Fibroblast of gingiva (primary cell): Measurements from ENCODE around the gene TLCD3B.
A peak's percentile ranks its signal among the peaks of the same experiment; 100 is the strongest.
"Not testable (repeated sequence)": the region's sequence is repeated elsewhere in the genome, so short reads cannot be mapped to it uniquely, and the experiment has no call there.

Experiments
- DNase-seq: peaks from one replicate; pipeline ENCODE4 v3.0.0-alpha.2; 2011; ENCODE audit warnings: low read depth

TLCD3B gene

DNA sequence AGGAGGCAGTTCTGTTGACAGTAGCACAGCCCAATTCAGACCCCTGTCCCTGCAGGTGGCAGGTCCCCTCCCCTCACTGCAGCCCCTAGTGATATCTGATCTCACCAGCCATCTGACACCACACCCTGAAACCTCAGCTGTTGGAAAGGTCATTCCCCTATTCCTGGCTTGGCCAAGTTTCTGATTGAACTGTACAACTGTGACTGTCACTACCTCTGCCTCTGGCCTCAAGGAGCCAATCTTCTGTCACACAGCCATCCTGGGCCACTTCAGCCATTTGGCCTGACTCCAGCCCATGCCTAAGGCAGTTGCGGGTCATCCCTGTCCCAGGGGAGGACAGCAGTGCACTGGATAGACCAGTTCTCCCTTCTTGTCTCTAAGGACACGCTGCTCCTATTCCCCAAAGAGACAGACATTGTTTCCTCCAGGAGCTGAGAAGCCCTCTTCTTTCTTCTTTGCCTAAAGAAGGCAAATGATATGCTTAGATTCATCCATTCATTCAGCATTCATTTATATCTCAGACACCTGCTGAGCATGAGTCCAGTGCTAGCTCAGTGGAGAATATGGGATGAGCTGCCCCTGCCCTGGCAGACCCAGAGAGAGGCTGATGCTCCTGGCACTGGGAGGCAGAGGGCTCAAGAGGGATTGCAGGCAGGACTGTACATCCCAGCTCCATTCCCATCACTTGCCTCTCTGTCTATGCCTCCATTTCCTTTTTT, 29.9 kb upstream of the TLCD3B start:
- no peak for DNase-seq

DNA sequence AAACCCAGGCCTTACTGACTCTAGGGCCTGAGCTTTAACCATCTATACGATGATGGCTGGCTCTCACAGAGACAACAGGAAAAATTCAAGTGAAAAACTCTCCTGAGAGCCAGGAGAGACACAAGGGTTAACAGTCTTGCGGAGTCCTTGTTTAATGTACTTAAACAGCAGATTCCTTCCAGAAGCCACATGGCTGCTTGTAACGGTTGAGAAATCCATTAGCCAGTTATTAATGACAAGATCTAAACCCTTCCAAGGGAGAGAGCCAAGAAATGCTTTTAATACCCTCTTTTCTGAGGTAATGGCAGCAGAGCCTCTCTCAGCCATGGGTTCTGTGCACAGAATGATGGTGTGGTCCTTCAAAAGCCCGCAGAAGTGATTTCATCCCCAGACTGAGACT, 29.3 kb upstream of the TLCD3B start:
- no peak for DNase-seq

DNA sequence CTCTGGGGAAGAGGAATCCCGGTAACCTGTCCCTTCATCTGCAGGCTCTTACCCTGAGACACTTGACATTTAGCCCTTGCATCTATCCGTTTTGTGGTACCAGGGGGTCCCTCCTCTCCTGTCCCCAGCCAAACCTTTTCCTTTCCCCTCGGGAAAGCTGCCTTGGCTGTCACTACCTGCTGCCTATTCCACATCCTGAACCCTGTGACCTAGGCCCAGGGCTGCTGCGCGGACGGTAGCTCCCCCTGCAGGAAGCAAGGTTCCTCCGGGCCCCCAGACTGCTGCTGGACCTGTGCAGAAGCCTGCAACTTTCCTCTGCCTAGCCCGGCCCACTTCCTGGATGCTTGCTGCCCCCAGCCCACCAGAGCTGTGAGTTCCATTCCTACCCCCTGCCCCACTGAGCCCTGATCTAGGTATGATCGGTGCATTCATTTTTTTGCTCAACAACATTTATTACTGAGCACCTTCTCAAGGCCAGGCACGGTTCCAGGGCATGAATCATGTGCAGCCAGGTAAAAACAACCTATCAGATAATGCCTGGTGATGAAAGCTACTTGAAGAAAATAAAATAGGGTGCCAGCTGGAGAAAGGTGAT, 24.0 kb upstream of the TLCD3B start:
- DNase-seq: no peak

DNA sequence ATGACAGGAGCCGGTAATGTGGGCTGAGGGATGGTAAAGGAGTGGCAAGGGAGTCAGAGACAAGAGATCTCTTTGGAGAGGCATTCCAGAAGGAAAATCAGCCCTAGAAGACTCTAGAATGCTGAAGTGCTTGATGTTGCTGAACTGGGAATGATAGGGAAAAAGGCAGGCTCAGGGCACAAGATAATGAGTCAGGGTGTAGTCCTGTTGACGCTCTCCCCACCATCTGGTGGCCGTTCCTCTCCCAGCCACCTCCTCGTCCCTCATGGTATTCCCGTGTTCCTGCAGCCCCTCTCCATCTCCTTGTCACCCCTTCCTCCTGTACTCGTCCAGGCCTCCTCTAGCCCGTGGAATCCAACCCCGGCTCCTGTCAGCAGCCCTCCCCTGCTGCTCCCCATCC, 23.4 kb upstream of the TLCD3B start:
- no peak for DNase-seq

DNA sequence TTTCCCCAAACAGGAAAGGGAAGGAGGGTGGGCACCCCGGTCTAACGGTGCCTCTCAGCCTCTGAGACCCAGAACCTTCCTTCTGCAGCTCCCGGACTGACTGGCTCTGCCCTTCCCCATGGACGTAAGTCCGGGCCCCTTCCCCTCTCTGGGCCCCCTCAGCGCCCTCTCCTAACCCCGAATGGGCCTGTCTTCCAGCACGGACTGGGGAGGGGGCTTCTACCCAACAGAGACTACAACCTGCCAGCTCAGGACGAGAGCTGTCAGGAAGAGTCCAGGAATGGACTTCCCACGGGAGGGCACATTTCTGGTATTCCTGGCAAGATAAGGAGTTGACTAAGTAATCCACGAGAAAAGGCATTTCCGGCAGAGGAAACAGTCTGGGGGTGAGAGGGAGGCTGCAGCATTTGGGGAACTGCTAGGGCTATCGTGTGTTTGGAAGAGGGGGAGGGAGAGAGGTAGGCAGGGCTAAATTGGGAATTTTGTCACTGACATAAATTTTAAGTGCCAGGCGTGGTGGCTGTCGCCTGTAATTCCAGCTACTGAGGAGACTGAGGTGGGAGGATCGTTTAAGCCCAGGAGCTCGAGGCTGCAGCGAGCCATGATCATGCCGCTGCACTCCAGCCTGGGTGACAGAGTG, 22.4 kb upstream of the TLCD3B start:
- no peak for DNase-seq

DNA sequence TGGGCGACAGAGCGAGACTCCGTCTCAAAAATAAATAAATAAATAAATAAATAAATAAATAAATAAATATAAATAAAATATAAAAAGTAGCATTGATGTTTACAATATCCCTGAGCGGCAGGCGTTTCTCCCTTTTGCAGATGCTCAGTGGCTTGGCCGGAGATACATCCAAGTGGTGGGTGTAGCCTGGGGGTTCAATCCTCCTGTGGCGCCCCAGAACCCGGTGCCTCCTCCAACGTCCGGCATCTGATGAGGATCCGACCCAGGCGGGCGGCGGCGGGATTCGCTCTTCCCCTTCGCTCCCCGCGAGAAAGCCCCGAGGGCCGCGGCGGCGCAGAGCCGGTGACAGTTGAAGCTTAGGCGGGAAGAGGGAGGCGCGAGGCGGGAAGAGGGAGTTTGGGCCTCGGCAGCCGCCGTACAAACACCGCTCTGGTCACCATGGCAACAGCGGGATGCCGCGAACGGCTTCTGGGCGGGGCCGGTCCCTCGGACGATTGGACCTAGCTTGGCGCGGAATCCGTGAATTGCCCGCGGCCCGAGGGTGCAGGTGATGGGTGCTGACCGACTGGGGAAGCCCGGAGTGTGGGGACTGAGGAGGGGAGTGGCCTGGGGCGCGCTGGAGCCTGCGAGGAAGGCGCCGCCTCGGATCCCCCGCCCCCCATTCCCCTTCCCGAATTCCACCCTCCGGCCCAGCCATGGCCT, 21.8 kb upstream of the TLCD3B start:
- DNase-seq: peak; percentile 89

DNA sequence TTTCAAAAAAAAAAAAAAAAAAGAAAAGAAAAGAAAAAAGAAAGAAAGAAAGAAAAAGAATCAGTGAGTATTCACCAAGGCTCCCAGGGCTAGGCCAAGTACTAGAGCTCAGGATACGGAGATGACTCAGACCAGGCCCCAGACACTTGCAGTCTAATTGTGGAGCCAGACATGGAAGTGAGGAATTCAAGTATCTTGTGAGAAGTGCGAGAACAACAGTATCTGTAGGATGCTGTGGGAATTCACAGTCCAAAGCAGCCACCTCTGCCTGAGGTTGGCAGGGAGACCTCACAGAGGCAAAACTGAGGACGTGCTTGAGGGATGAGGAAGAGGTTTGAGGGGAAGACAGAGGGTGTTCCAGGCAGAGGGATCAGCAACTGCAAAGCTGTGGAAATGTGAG, 20.4 kb upstream of the TLCD3B start:
- no peak for DNase-seq

DNA sequence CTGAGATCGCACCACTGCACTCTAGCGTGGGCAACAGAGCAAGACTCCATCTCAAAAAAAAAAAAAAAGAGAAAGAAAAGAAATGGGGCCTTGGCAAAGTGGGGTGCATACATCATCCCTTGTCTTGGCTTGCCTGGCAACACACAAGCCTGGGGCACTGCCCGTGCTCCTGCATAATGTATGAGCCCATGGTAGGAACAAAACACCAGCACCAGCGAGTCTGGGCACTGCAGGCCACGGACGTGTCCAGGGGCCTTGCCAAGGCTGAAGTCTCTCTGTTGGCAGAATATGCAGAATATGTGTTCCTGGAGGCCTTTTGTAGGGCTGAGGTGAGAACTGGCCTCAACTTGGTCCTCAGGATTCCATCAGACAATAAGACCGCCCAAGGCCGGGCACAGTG, 18.8 kb upstream of the TLCD3B start:
- no peak for DNase-seq

DNA sequence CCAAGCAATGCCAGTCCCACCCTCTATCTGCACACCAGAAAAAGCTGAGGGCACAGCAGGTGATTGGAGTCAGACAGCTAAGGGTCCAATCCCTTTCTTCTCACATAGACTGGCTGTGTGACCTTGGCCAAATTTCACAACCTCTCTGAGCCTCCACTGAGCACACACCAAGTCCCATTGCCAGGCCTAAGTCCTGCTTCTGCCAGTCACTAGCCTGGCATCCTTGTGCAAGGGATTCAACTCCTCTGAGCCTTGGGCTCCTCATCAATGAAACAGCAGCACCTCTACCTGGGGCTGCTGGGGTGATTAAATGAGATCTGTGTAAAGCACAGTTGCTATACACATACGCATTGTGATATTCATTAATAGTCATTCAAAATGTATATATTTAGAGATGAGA, 15.5 kb upstream of the TLCD3B start:
- DNase-seq: no peak

DNA sequence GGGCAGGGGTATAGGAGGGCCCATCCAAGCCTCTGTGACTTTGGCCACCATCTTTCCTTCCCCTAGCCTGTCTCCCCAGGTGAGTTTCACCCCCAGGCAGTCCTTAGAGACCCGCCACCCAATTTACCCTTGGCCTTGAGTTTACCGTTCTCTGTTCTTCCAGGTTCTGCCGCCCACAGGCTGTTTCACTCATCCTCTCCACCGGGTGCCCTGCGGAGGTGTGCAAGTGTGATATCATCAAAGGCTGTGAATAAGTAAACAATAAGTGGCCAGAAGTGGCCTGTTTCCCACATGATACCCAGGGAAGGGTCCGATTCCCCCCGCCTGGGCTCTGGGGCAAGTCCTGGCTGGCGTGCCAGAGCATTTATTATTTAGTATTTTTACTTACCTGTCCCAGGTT, 15.1 kb upstream of the TLCD3B start:
- DNase-seq: no peak

DNA sequence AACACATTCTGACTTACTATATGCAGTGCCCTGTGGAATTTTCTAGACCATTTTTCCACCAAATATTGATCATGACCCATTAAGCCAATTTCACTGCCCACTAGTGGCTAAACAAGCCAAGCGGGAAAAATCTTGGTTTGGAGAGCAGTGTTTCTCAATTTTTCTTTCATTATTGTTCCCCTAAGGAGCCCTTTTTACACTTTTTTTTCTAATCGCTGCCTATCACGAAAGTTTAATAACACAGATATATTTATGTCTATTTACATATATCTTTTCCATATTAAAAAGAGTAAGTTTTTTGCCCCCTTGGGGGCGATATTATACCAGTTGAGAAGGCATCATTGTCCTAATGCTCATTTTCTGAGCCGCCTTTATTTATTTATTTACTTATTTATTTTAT, 10.8 kb upstream of the TLCD3B start:
- no peak for DNase-seq

DNA sequence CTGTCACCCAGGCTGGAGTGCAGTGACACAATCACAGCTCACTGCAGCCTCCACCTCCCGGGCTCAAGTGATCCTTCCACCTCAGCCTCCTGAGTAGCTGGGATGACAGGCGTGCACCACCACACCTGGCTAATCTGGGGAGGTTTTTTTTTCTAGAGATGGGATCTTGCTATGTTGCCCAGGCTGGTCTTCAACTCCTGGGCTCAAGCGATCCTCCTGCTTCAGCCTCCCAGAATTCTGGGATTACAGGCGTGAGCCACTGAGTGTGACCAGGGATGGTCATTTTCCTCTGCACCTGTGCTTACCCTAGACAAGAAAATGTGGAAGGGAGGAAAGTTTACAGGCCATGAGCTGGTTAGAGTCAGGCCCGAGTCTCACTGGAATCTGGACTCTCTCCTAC, 9.6 kb upstream of the TLCD3B start:
- not testable (repeated sequence) for DNase-seq

DNA sequence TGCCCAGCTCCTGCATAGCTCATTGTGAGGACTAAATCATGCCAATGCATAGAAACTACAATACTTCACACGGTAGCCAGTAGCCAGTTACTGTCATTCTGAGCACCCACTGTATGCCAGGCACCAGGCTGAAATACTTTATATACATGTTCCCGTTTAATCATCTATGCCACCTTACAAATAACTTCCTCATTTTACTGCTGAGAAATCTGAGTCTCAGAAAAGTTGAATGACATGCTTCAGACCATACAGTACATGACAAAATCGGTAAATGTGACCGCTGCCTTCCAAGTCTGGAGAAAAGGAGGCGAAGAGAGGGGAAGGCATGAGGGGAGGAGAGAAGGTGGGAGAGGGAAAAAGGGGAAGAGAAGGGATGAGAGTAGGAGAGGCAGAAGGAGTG, 9.2 kb upstream of the TLCD3B start:
- no peak for DNase-seq

DNA sequence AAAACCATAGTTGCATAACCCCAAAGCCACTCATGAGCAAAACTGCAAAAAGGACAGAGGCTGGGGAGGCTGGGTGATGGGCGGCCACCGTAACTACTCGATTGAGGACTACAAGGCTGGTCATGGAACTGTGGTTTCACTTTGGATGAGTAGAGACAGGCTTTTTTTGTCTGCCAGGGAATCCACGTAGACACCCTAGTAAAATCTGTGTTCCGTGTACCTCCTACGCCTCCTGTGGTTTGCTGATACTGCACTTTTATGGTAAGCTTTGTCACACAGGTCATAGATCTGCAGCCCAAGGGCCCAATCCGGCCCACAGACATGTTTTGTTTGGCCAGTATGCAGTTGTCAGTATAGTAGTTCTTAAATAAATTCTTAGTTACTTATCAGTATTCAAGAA, 2.2 kb upstream of the TLCD3B start:
- DNase-seq: no peak

DNA sequence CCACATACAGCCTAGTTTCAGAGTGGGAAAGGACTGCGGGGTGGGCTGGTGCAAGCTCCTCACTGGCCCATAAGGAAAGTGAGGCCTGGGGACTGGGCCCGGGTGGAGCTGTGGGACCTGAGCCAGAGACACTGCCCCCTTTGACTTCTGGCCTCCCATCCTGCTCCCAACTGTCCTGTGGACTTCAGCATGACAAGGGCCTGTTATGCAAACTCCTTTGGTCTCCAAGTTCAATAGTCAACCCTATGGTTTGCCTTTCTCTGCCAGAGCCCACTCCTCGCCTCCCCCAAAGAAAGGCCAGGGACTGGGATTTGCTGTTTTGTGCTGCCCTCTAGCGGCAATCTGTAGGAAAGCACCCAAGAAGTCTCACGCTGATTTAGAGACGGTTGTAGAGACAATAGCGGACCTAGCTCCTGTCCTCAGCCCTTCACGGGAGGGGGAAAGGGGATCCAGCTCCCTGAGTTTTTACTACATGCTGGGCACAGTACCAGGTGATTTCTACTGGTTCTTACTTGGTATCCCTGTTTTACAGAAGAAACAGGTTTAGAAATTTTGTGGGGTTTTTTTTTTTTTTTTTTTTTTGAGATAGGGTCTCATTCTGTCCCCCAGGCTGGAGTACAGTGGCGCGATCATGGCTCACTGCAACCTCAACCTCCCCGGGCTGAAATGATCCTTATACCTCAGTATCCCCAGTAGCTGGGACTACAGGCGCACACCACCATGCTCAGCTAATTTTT, 1.2 kb upstream of the TLCD3B start:
- peak; percentile 40 for DNase-seq

DNA sequence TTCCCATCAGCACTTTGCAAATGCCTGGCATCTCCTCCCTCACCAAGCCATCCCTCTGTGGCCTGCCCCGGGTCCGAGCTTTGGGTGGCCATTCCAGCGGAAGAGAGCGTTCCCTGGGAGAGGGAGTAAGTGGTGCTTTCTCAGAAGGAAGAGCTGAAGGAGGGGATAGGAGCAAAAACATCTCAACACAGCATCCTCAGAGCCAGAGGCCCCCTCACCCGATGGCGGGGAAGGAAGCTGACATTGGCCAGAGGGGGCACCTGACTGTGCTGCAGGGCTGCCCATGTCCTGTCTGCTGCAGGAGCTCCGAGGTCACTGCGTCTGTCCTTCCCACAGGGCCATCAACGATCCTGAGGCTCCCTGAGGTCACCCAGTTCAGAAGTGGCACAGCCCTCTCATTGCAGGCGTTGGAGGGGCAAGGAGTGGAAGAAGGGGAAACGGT, 427 bp upstream of the TLCD3B start:
- DNase-seq: no peak

DNA sequence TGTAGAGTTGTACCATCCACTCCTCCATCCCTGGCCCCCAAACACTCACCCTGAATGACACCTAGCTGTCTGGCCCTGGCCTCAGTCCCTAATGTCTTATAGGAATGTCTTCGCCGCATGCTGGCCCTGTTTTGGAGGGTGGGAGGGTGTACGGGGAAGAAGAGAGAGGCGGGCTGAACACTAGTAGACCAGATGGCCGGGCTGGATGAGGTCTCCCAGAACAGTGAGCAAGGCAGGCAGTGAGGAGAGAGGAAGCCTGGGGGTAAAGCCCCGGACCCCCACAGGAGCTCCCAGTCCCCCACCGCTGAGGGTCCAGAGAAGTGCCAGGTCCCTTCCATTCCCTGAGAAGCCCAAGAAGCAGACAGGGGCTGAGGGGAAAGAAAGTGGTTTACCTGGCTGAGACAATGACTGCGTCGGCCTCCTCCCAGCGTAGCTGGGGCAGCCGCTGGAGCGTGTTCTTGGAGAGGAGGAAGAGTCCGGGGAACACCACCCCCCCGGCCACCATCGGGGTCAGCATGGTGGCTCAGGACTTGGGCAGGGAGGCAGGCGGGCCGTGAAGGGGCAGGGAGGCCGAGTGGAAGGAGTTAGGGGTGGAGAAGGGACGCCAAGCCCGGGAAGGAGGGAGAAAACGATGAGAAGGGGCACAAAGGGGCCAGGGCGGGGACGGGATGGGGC, 923 bp downstream of the TLCD3B start:
- no peak for DNase-seq

DNA sequence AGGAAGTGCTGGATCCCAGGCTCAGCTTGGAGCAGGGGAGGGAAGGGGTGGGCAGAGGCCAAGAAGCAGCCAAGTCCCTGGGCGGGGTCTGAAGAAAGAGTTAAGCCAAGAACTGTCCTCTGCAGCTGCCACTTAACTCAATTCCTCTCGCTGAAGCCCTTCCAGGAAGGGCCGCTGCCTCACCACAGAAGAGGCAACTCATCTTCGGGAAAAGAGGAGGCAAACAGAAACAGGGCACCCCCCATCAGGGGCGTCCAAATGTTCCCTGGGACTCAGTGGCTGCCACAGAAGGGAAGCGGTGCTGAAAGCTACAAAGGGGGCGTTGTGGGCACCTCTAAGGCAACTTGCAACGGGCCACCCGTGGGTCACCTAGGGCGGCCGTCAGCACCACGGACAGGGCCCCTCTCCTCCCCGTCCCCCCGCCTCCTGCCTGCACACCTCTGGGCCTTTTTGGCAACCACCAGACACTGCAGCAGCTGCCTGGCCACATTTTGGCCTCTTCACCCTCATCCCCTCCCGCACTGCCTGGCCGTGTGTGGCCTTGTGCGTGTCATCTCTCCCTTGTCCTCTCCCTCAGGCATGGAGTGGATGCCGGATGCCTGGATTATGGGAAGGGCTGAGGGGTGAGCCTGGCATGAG, 2.5 kb downstream of the TLCD3B start:
- no peak for DNase-seq

DNA sequence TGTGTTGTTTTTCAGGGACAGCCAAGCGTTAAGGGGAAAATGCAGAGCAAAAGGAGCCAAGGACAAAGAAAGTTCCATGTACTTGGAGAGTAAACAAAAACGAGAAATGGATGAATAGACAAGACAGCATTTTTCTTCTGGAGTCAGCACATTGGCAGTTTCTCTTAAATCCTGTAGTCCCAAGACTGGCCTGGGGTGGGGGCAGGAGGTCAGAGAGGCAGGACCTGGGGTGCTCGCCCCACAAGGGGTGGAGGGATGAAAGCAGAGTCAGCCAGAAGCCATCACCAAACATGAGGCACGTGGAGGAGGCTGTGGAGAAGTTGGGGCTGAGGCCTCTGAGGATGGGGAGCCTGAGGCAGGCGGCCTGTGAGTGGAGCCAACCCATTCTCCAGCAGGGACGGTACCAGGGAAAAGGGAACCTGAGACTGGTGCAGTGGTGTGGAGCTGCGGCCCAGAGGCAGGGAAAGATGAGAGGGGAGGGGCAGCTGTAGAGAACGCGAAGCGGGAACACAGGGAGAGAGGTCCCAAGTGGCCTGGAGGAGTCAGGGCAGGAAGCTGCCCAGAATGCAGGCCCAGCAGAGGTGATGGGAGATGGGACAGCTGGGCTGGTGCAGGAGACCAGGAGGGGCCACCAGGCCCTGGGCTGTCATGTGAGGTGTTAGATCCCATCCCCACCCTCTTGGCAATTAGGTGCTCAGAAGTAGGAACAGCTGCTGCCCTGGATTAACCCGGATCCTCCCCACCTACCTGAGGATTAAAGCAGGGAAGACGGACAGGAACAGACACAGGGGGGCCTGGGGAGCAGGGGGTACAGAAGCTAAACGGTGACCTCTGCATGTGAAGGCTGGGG, 3.3 kb downstream of the TLCD3B start:
- DNase-seq: no peak

DNA sequence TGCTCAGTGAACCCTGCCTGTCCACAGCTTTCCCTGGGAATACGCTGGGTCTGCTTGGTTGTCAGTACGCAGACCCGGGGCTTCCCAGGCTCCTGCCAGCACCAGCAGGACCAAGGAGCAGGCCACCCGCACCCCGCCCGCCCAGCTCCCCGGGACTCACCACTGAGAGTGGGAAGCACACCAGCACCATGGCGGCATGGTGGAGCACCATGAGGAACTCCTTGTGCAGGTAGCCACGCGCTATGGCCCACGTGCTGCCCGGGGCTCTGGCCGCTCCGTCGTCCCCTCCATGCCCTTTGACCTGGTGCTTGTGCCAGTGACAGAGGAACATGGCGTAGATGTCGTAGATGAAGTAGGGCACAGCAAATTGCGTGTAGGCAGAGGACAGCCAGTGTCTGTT, 4.6 kb downstream of the TLCD3B start:
- DNase-seq: no peak
